ENCODE measurements around the gene BCHE.
"Not testable (repeated sequence)": the region's sequence is repeated elsewhere in the genome, so short reads cannot be mapped to it uniquely, and the experiment has no call there.

The BCHE gene

GRCh38 chr3:165815682-165816081 lies 21.5 kb downstream of the BCHE start:
- DNase-seq: no peak

- DNase-seq: no peak
Measured at GRCh38 chr3:165814380-165814779, 22.8 kb downstream of the BCHE start.

- DNase-seq: not testable (repeated sequence)
Measured at GRCh38 chr3:165807937-165808336, 29.3 kb downstream of the BCHE start.

- no peak for DNase-seq
Measured at GRCh38 chr3:165805946-165806561, 31.2 kb downstream of the BCHE start.

GRCh38 chr3:165803471-165803870 lies 33.8 kb downstream of the BCHE start:
- no peak for DNase-seq

- no peak for DNase-seq
Measured at GRCh38 chr3:165800970-165801369, 36.3 kb downstream of the BCHE start.

- DNase-seq: no peak
Measured at GRCh38 chr3:165799026-165799425, 38.2 kb downstream of the BCHE start.

GRCh38 chr3:165797551-165797950 lies 39.7 kb downstream of the BCHE start:
- DNase-seq: no peak

GRCh38 chr3:165796701-165797100 lies 40.5 kb downstream of the BCHE start:
- no peak for DNase-seq

GRCh38 chr3:165788531-165788930 lies 48.7 kb downstream of the BCHE start:
- no peak for DNase-seq

GRCh38 chr3:165786013-165786412 lies 51.2 kb downstream of the BCHE start:
- DNase-seq: no peak

GRCh38 chr3:165784337-165784736 lies 52.9 kb downstream of the BCHE start:
- no peak for DNase-seq

GRCh38 chr3:165783383-165783782 lies 53.8 kb downstream of the BCHE start:
- DNase-seq: no peak

GRCh38 chr3:165778891-165779290 lies 58.3 kb downstream of the BCHE start:
- no peak for DNase-seq

- no peak for DNase-seq
Measured at GRCh38 chr3:165778456-165778855, 58.8 kb downstream of the BCHE start.

- no peak for DNase-seq
Measured at GRCh38 chr3:165775824-165776223, 61.4 kb downstream of the BCHE start.

- no peak for DNase-seq
Measured at GRCh38 chr3:165770781-165771180, 66.4 kb downstream of the BCHE start.

- DNase-seq: no peak
Measured at GRCh38 chr3:165768680-165769079, 68.5 kb downstream of the BCHE start.

- DNase-seq: no peak
Measured at GRCh38 chr3:165759041-165759440, 78.2 kb downstream of the BCHE start.

GRCh38 chr3:165755571-165755970 lies 81.7 kb downstream of the BCHE start:
- no peak for DNase-seq

- no peak for DNase-seq
Measured at GRCh38 chr3:165754219-165755007, 82.8 kb downstream of the BCHE start.

GRCh38 chr3:165753560-165753959 lies 83.7 kb downstream of the BCHE start:
- no peak for DNase-seq

GRCh38 chr3:165751637-165752036 lies 85.6 kb downstream of the BCHE start:
- DNase-seq: no peak

- no peak for DNase-seq
Measured at GRCh38 chr3:165749821-165750220, 87.4 kb downstream of the BCHE start.

- no peak for DNase-seq
Measured at GRCh38 chr3:165749241-165749640, 88.0 kb downstream of the BCHE start.
